SU-DHL-6 (cell line): ENCODE data around the gene ZNF324.

Experiments used
- CTCF ChIP-seq: fragments of 200-600 bp; sonication (generic); IDR thresholded peaks from one replicate; pipeline ENCODE4 v1.5.1; 2017; ENCODE audit warnings: antibody characterized with exemption, mild to moderate bottlenecking, low read length, moderate library complexity; ENCODE audit not compliant: insufficient read depth, poor library complexity, severe bottlenecking
- EZH2phosphoT487 ChIP-seq: fragments of 200-600 bp; sonication (generic), shearing (Covaris generic); conservative IDR thresholded peaks from 2 replicates; pipeline ENCODE4 v1.6.1; 2018; ENCODE audit warnings: mild to moderate bottlenecking, antibody characterized with exemption, low read length, moderate library complexity, mixed read lengths

DNA sequence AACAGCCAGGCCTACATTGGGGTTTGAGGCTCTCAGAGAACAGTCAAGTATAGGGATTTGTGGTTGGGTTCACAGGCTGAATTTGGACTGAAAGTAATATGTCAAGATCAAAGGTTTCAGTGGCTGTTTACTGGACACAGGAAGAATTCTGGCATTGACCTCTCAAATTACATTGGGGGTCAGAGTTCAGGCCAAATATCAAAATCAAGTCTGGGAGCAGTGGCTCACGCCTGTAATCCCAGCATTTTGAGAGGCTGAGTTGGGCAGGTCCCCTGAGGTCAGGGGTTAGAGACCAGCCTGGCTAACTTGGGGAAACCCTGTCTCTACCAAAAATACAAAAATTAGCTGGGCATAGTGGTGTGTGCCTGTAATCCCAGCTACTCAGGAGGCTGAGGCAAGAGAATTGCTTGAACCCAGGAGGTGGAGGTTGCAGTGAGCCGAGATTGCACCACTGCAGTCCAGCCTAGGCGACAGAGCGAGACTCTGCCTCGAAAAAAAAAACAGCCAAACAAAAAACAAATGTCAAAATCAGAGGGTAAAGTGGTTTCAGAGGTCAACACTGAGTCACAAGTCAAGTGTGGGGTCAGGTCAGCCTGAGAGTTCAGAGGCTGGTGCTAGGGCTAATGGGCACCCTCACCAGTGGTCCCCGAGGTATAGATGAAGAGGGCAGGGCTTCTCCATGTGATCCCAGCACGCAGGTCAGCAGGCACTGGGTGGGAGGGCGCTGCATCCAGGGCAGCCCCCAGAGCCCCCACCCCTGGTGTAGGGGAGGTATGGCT, 43.4 kb downstream of the ZNF324 start:
- TF ChIP-seq CTCF (no peak), EZH2phosphoT487 (no peak)
